MM.1S (cell line): ENCODE measurements around the gene SYMPK.

Experiments
- DNase-seq: peaks from one replicate; pipeline ENCODE4 v3.0.0-alpha.2; 2015
- H2AFZ ChIP-seq: fragments of 300-600 bp; sonication (generic); 2 replicates; pipeline ENCODE4 v1.6.0; 2016; ENCODE audit warnings: antibody characterized with exemption, low read length
- H3F3A ChIP-seq: fragments of 300-600 bp; sonication (generic); 2 replicates; pipeline ENCODE4 v1.6.1; 2016; ENCODE audit warnings: mild to moderate bottlenecking, antibody characterized with exemption, low read length, moderate library complexity, mixed read lengths; ENCODE audit not compliant: insufficient read depth
- H3K27ac ChIP-seq: fragments of 300-600 bp; sonication (generic); 2 replicates; pipeline ENCODE4 v1.5.1; 2016; ENCODE audit warnings: mild to moderate bottlenecking, low read length
- H3K27me3 ChIP-seq: fragments of 300-600 bp; sonication (generic); replicated peaks from 2 replicates; pipeline ENCODE4 v1.6.0; 2016; ENCODE audit warnings: low read length; ENCODE audit not compliant: insufficient read depth
- H3K36me3 ChIP-seq: fragments of 300-600 bp; sonication (generic); replicated peaks from 2 replicates; pipeline ENCODE4 v1.6.1; 2016; ENCODE audit warnings: mild to moderate bottlenecking, low read length, mixed read lengths; ENCODE audit not compliant: insufficient read depth
- H3K4me1 ChIP-seq: fragments of 300-600 bp; sonication (generic); 2 replicates; pipeline ENCODE4 v1.6.1; 2016; ENCODE audit warnings: low read length, mixed read lengths
- H3K4me2 ChIP-seq: fragments of 300-600 bp; sonication (generic); 2 replicates; pipeline ENCODE4 v1.6.0; 2016; ENCODE audit warnings: low read depth, low read length
- H3K4me3 ChIP-seq: fragments of 300-600 bp; sonication (generic); 2 replicates; pipeline ENCODE4 v1.5.1; 2016; ENCODE audit warnings: low read length, mixed read lengths
- H3K79me2 ChIP-seq: fragments of 300-600 bp; sonication (generic); 2 replicates; pipeline ENCODE4 v1.6.1; 2016; ENCODE audit warnings: mixed run types, low read length, mixed read lengths
- H3K9ac ChIP-seq: fragments of 300-600 bp; sonication (generic); 2 replicates; pipeline ENCODE4 v1.6.1; 2016; ENCODE audit warnings: low read length, mixed read lengths
- H3K9me2 ChIP-seq: fragments of 300-600 bp; sonication (generic); replicated peaks from 2 replicates; pipeline ENCODE4 v1.6.1; 2016; ENCODE audit warnings: mild to moderate bottlenecking, low read length, mixed read lengths; ENCODE audit not compliant: insufficient read depth
- H3K9me3 ChIP-seq: fragments of 300-600 bp; sonication (generic); replicated peaks from 2 replicates; pipeline ENCODE4 v1.6.1; 2016; ENCODE audit warnings: mild to moderate bottlenecking, low read length, mixed read lengths; ENCODE audit not compliant: insufficient read depth
- H4K20me1 ChIP-seq: fragments of 300-600 bp; sonication (generic); 2 replicates; pipeline ENCODE4 v1.6.1; 2016; ENCODE audit warnings: mild to moderate bottlenecking, low read length, moderate library complexity, mixed read lengths; ENCODE audit not compliant: insufficient read depth
- CTCF ChIP-seq: fragments of 300-600 bp; sonication (generic); IDR thresholded peaks from 2 replicates; pipeline ENCODE4 v1.5.1; 2016; ENCODE audit warnings: antibody characterized with exemption, low read length, mixed read lengths
- EZH2 ChIP-seq: fragments of 300-600 bp; sonication (generic); optimal IDR thresholded peaks from 2 replicates; pipeline ENCODE3; 2017; ENCODE audit warnings: low read depth, mild to moderate bottlenecking, antibody characterized with exemption, low read length, mixed read lengths
- EZH2phosphoT487 ChIP-seq: fragments of 300-600 bp; sonication (generic); IDR thresholded peaks from 2 replicates; pipeline ENCODE4 v1.6.1; 2018; ENCODE audit warnings: antibody characterized with exemption, low read length

Gene SYMPK

GRCh38 chr19:45798995-45799517 lies 63.9 kb downstream of the SYMPK start:
- Histone ChIP-seq H4K20me1 (no peaks in the 10 kb centered on the region), H3K9me3 (no peaks in the 10 kb centered on the region), H3K9ac (no peak overlapping the region), H3K27ac (no peak overlapping the region), H3K27me3 (no peaks in the 10 kb centered on the region), H3K4me1 (no peaks in the 10 kb centered on the region), H3K9me2 (no peaks in the 10 kb centered on the region), H3K4me3 (no peak overlapping the region), H3K36me3 (no peaks in the 10 kb centered on the region), H3K79me2 (no peaks in the 10 kb centered on the region), H3F3A (no peaks in the 10 kb centered on the region), H3K4me2 (peak overlapping the region; percentile 22; the same call in 1 of the 2 replicates), H2AFZ (peak overlapping the region; percentile 9; the same call in 1 of the 2 replicates)
- DNase-seq: peak; percentile 44
- TF ChIP-seq CTCF (peak; percentile 83), EZH2phosphoT487 (no peak), EZH2 (no peak)

- H3F3A ChIP-seq: no peaks in the 10 kb centered on the region
- no peaks in the 10 kb centered on the region for H3K27me3 ChIP-seq
- H3K79me2 ChIP-seq: peaks cover 17% of the 10 kb centered on the region
- DNase-seq: no peak
- no peaks in the 10 kb centered on the region for H4K20me1 ChIP-seq
- H3K9me3 ChIP-seq: no peaks in the 10 kb centered on the region
- no peak overlapping the region for H3K4me2 ChIP-seq
- no peak overlapping the region for H3K4me3 ChIP-seq
- no peaks in the 10 kb centered on the region for H3K9me2 ChIP-seq
- H3K36me3 ChIP-seq: no peaks in the 10 kb centered on the region
- TF ChIP-seq EZH2phosphoT487 (no peak), EZH2 (no peak), CTCF (no peak)
- no peak overlapping the region for H3K27ac ChIP-seq
- no peak overlapping the region for H2AFZ ChIP-seq
- peaks cover 15% of the 10 kb centered on the region for H3K4me1 ChIP-seq
- H3K9ac ChIP-seq: no peak overlapping the region
Measured at GRCh38 chr19:45794627-45795026, 68.3 kb downstream of the SYMPK start.

GRCh38 chr19:45793876-45794275 lies 69.1 kb downstream of the SYMPK start:
- H3K4me2 ChIP-seq: no peak overlapping the region
- 0 out of 2 replicates have a peak, but pooled peaks cover 3% of the 10 kb centered on the region for H3K36me3 ChIP-seq
- DNase-seq: no peak
- no peak for TF ChIP-seq CTCF
- TF ChIP-seq EZH2: no peak
- no peak for TF ChIP-seq EZH2phosphoT487
- no peaks in the 10 kb centered on the region for H4K20me1 ChIP-seq
- no peak overlapping the region for H3K27ac ChIP-seq
- H3K27me3 ChIP-seq: no peaks in the 10 kb centered on the region
- no peak overlapping the region for H3K9ac ChIP-seq
- H3F3A ChIP-seq: no peaks in the 10 kb centered on the region
- H3K4me1 ChIP-seq: peaks cover 15% of the 10 kb centered on the region
- no peaks in the 10 kb centered on the region for H3K9me3 ChIP-seq
- no peak overlapping the region for H2AFZ ChIP-seq
- H3K9me2 ChIP-seq: no peaks in the 10 kb centered on the region
- no peak overlapping the region for H3K4me3 ChIP-seq
- H3K79me2 ChIP-seq: peaks cover 23% of the 10 kb centered on the region
